HK-2 (cell line): ENCODE measurements around the gene ACTN1.
"Not testable (repeated sequence)": the region's sequence is repeated elsewhere in the genome, so short reads cannot be mapped to it uniquely, and the experiment has no call there.

Source experiments
- DNase-seq: peaks from one replicate; pipeline ENCODE4 v3.0.0-alpha.2; 2018; ENCODE audit not compliant: unreplicated experiment

Gene ACTN1

DNA sequence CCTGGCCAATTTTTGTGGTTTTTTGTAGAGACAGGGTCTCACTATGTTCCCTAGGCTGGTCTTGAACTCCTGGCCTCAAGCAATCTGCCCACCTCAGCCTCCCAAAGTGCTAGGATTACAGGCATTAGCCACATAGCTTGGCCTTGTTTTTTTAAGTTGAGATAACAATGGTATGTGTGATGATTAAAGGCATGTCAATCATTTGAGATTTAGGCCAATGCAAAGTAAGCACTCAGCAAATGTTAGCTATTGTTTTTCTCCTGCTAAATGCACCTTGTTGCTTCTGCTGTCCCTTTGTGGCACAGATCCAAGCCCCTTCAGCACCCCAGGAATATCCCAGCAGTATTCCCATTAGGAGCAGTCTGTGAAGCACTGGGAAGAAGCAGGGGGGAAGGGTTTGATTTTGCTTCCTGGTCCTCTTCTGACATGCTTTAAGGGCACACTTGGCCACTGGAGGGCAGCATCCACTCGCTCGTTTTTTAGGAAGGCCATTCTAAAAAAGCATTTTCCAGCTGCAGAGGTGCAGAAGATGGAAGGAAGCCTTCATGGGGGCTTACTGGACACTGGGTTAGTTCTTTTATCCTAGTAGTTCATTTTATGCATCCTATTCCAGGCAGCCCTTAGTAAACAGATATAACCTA lies 116.0 kb downstream of the ACTN1 start:
- DNase-seq: peak; percentile 76

DNA sequence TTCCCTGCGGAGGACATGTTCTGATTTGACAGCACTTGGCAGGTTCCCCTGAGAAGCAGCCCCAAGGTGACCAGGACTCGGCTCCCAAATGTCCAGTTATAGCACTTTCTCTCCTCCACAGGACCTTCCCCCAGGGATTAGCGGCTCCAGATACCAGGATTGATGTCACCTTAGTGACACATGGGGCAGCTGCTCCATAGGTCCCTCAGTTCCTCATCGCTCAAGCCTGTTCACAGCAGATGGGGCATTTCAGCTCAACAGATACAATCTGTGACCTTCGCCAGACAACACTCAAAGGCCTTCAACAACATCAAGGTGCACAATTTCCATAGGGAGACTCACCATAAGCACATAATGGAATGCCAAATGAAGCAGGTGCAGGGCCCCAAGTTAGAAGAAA lies 118.3 kb downstream of the ACTN1 start:
- DNase-seq: no peak

DNA sequence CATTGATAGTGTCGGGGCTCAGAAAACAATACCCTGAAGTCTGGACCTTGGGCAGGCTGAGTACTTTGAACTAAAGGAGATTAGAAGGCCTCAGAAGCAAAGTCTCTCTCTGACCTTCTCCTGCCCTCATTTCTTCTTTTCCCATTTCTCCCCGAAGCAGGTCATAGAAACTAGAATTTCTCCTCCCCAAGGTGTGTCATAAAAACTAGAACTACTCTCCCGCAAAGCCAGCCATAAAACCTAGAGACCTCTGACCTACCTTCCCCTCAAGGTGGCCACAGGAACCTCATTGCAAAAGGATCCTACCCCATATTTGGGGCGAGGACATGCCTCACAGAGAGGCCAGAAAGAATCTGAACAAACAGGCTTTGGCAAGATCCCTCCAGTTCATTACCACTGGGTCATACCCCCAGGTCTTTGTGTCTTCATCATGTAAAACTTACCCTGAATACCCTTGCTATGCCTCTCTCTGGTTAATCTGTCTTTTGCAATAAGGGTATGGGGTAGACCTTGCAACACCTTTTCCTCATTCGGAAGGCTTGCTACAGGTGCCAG lies 121.5 kb downstream of the ACTN1 start:
- no peak for DNase-seq

DNA sequence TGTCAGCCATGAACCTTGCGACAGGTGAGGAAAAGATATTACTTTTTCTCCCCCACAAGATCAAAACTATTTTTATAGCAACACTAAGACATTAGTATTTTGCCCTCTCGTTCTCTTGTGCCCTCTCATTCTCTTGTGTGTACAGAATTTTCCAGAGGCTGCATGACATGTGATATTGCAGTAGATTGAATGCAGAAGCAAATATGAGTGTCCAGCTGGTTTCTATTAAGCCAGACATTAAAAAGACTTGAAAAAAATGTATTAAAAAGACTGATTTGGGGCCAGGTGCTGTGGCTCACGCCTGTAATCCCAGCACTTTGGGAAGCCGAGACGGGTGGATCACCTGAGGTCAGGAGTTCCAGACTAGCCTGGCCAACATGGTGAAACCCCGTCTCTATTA lies 122.5 kb downstream of the ACTN1 start:
- no peak for DNase-seq

DNA sequence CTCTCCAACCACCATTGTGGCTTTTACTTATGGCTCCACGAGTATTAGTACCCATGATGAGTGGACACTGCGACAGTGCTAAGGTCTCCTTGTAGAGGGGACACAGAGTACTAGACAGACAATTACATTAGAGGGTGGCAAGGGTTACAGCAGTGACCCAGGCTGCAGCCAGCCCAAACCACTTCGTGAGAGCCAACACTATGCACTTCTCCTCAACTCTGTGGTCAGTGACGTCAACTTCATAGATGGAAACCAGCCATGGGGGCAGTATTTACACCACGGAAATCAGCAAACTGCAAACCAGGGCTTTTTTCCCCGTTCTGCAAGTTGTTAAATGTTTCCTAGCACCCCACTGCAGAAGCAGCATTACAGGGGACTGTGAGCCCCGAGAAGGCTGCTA lies 124.7 kb downstream of the ACTN1 start:
- DNase-seq: no peak

DNA sequence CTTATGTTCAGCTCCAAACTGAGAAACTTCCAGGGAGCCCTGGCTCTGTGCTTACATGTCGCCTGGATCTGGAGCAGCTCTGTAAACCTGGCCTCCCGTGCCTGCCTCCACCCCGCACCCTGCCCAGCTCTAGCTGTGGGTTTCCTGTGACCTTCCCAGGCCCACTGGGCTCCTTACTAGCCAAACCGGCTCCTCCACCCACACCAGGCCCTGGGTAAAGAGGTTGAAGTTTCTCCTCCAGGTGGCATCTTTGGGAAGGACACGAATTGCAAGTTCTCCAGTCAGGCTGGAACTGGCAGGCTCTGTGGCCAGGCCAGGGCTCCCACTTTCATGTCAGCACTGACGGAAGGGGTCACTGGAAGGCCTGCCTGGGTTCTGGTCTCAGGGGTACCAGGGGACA lies 125.4 kb downstream of the ACTN1 start:
- no peak for DNase-seq

DNA sequence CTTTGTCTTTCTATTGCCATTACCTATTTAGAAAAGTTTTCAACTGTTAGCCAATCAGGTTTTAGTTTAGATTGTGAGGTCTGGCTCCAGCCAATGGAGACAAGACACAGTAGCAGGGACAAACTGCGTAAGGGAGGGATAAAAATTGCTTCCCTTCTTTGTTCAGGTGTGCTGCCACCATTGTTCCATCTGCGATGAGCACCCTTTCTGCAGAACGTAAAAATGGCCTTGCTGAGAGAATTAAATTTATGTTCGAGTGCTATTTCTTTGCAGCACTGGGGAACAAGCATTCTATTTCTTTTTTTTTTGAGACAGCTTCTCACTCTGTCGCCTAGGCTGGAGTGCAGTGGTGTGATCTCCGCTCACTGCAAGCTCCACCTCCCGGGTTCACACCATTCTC lies 126.6 kb downstream of the ACTN1 start:
- DNase-seq: not testable (repeated sequence)

DNA sequence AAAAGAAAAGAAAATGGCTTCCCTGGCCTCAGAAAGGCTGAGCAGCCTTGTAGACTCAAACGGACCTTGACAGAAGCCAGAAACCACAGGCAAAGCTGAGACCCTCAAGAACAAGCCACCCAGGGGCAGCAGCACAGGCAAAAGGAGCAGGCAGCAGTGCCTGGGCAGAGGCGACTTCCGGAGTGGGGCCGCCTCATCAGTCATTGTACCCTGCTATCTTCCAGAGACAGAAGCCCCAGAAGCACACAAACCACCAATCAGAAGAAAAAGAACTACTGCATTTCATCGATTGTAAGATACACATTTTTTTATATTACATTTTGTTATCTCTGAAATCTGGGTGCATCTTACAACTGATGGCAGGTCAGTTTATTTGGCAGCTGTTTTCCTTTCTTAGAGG lies 128.0 kb downstream of the ACTN1 start:
- DNase-seq: no peak

DNA sequence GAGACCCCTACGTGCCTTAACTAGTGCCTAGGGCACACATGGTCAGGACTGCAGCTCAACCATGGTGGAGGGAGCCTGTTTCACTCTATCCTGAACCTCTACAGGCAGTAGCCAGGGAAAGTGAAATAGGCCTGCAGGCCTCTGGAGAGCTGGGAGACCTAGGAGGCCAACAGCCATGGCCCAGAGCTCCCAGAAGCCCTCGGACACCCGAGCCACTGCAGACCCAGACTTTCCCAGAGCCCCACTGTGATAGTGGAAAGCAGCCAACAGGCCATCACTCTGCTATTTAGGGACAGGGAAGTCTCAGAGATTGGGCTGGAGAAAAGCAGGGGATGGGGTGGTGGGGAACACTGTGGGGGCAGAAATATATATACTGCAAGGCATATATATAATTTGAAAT lies 129.7 kb downstream of the ACTN1 start:
- no peak for DNase-seq

DNA sequence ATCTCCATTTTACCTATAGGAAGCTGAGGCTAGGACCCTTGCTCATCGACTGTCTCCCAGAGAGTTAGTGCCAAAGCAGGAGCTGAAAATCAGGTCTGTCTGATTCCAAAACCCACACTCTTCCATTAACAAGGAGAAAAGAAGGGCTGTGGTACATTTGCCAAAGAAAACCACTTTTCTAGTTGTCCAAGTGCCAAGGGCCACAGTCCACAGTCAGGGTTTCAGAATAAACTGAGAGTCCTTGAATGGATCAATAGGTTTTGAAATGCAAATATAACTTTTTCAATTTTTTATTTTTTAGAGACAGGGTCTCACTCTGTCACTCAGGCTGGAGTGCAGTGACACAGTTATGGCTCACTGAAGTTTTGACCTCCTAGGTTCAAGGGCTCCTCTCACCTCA lies 130.8 kb downstream of the ACTN1 start:
- DNase-seq: no peak

DNA sequence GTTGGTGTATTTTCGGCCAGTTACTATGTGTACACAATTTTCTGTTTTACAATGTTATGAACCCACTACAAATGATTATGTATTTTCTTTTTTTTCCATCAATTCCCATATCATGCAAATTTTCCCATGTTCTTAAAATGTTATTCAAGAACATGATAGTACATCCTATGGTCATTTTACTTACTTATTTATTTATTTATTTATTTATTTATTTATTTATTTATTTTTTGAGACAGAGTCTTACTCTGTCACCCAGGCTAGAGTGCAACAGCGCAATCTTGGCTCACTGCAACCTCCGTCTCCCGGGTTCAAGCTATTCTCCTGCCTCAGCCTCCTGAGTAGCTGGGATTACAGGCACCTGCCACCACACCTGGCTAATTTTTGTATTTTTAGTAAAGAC lies 131.5 kb downstream of the ACTN1 start:
- not testable (repeated sequence) for DNase-seq

DNA sequence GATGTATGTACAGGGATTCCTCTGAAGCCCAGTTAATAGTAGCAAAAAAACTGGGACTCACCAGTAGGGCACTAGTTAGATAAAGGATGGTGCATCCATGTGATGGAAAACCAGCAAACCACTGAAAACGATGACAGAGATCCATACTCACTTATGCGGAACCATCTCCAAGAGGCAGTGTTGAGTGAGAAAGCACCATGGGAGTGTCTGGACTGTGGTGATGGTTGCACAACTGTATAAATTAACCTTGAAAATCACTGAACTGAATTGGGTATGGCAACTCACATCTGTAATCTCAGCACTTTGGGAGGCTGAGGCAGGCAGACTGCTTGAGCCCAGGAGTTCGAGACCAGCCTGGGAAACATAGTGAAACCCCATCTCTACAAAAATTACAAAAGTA lies 132.6 kb downstream of the ACTN1 start:
- no peak for DNase-seq

DNA sequence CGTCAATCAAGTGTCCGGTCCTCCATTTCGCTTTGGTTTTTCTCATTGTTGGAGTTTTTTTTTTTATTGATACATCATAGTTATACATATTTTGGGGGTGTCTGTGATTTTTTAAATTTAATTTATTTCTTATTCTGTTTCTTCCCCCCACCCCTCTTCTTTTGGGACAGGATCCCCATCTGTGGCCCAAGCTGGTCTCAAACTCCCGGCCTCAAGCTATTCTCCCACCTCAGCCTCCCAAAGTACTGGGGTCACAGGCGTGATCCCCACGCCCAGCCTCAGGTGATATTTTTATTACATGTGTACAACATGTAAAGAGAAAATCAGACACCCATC lies 134.9 kb downstream of the ACTN1 start:
- no peak for DNase-seq

DNA sequence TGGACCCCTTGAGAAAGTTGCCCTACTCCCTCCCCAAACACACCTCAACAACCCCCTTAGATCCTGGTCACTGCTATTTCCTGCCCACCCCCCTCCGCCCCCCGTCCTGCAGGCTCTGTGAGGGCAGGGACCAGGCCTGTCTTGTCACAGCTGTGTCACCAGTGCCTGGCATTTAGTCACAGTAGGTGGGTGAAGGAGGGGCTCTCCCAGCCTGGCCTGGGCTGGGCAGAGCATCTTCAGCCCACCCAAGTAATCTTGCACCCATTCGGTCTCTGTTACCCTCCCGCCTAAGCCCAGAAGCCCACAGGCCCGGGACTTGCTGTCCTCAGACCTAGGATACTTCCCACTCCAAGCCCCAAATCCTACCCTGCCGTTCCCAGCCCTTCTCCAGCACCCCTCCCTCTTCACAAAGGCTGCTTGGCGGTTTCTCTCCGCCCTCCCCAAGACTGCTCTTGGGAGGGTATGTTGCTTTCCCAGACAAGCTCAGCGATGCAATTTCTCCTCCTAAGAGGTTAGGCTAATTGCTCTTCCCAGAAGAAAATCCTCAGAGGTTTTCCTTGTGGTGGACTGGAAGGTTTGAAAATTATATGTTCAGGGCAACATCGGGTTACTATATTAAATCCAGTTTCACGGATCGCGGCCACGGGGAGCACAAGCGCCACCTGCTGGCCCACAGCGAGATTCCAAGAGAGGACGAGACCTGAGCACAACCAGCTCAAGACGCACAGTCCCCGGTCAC lies 135.5 kb downstream of the ACTN1 start:
- DNase-seq: peak; percentile 81

DNA sequence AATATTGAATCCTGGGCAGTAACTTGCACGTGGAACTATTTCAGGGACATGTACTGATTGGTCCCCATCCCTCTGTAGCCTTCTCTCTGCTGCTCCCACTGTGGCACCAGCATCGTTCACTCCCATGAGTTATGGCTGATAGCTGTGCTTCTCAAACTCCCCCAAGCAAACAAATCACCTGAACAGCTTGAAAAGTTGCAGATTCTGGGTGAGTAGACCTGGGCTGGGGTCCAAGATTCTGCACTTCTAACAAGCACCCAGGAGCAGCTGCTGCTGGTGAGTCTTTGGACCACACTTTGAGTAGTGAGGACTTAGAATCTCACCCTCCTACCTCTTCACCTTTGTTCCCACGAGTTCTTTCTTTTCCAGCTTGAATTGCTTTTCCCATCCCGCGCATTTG lies 136.8 kb downstream of the ACTN1 start:
- no peak for DNase-seq

DNA sequence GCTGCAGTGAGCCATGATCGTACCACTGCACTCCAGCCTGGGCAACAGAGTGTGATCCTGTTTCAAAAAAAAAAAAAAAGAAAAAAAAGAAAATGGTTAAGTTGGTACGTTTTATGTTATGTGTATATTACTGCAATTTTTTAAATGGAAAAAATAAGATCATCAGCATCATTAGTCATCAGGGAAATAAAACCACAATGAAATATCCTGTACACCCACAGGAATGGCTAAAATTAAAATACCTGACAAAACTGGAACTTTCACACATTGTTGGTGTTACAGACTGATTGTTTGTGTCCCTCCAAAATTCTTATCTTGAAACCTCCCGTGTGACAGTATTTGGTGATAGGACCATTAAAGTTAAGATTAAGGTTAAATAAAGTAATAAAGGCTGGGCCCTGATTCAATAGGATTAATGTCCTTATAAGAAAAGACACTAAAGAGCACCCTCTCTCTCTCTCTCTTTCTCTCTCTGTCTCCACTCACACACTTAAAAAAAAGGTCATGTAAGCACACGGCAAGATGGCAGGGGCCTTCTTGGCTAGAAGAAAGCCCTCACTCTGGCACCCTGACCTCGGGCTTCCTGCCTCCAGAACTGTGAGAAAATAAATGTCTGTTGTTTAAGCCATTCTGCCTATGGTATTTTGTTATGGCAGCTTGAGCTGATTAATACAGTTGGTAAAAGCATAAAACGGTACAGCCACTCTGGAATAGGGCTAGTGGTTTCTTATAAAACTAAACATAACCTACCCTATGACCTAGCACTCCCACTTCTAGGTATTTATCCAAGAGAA lies 137.9 kb downstream of the ACTN1 start:
- no peak for DNase-seq

DNA sequence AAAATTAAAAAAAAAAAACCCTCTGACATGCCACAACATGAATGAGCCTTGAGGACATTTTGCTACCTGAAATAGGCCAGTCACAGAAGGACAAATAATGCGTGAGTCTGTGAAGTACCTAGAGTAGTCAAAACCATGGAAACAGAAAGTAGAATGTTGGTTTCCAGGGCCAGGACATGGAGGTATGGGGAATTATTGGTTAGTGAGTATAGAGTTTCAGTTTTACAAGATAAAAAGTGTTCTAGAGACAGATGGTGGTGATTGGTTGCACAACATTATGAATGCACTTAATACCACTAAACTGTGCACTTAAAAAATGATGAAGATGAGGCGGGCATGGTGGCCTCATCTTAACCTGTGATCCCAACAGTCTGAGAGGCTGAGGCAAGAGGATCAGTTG lies 138.6 kb downstream of the ACTN1 start:
- DNase-seq: no peak

DNA sequence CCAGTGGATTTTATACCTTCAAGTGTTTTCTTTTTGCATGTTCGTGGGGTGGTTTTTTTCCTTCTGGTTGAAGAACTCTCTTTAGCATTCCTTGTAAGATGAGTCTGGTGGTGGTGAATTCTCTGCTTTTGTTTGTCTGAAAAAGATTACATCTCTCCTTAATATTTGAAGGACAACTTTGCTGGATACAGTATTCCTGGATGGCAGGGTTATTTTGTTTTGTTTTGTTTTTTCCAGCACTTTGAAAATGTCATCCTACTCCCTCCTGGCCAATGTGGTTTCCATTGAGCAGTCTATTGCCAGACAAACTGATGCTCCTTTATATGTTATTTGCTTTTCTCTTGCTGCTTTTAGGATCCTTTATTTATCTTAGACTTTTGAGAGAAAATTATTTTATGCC lies 143.0 kb downstream of the ACTN1 start:
- no peak for DNase-seq

DNA sequence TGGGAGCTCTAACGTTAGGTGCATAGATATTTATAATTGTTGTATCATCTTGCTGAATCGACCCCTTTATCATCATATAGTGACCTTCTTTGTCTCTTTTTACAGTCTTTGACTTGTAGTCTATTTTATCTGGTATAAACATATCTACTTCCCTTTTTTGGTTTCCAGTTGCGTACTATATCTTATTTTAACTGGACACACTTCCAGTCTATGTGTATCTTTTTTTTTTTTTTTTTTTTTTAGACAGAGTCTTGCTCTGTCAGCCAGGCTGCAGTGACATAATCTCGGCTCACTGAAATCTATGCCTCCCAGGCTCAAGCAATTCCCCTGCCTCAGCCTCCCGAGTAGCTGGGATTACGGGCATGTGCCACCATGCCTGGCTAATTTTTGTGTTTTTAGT lies 144.3 kb downstream of the ACTN1 start:
- DNase-seq: no peak

DNA sequence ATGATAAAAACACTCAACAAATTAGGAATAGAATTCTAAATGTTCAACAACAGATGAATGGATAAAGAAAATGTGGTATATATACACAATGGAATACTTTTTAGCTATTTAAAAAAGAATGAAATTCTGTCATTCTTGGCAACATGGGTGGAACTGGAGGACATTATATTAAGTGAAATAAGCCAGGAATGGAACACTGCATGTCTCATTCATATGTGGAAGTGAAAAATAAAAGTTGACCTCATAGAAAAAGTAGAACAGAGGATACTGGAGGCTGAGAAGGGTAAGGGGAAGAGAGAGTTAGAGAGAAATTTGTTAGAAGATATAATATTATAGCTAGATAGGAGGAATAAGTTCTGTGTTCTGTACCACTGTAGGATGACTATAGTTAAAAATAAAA lies 150.4 kb downstream of the ACTN1 start:
- DNase-seq: no peak

DNA sequence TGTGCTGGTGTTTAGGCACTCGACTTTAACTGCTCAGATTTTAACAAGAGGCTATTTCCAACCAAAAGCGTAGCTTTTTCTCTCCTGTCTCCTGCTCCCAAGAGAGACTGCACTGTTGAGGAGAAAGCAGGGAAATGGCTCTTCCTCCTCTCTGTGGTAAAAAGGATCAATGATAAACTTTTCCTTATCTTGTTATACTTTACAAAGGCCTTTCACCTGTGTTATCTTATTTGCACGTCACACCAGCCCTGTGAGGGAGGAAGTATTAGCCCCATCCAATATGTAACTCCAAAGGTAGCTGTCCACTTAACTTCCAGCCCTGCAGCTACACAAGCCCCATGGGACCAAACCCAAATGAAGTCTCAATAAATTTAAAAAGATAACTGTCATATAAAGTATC lies 153.4 kb downstream of the ACTN1 start:
- no peak for DNase-seq

DNA sequence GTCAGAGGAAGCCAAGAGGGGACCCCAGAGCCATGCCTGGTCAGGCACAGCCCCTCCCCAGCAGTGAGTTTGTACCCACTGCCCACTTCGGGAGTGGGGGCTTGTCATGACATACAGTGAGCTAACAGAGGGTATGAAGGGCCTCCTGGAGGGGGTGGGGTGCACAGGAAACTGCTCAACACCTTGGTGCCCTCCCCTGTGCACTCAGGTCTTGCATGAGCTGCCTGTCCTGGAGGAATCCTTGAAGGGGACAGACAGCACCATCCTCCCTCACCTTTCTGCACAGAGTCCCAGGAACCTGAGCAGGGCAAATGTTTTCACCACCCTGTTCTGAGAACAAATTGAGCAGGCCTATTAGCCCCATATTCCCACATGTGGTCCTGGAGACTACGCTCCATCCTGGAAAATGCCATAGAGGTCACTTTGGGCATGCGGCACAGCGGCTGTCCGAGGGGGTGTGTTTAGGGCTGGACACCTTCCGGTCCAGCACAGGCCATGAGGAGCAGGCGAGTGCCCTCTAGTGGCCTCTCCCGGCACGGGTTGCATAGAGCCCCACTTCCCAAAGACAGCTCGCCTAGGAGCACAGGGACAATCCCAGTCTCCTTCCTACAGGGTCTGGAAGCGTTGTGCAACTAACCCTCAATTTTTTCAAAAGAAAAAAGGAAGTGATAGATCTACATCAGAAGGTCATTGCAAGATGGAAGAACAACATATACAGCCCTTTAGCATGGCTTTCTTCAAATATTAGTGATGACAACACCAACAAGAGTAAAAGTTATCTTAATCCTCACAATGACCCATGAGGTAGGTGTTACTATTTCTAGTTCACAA lies 154.4 kb downstream of the ACTN1 start:
- DNase-seq: peak; percentile 89
